MV-4-11 (cell line): ENCODE results near the gene TNFRSF4.
"Not testable (repeated sequence)": the region's sequence is repeated elsewhere in the genome, so short reads cannot be mapped to it uniquely, and the experiment has no call there.

Experiments used
- DNase-seq: peaks from one replicate; lab custom pipeline; 2025; lab: John Stamatoyannopoulos, UW

TNFRSF4 gene

GRCh38 chr1:1202831-1203560 lies 11.0 kb downstream of the TNFRSF4 start:
- no peak for DNase-seq

- DNase-seq = no peak
Measured at GRCh38 chr1:1200876-1201810, 12.8 kb downstream of the TNFRSF4 start.

GRCh38 chr1:1199961-1200875 lies 13.7 kb downstream of the TNFRSF4 start:
- no peak for DNase-seq

GRCh38 chr1:1199141-1199960 lies 14.6 kb downstream of the TNFRSF4 start:
- DNase-seq = no peak

- DNase-seq = no peak
Measured at GRCh38 chr1:1198423-1199140, 15.4 kb downstream of the TNFRSF4 start.

GRCh38 chr1:1197551-1198422 lies 16.2 kb downstream of the TNFRSF4 start:
- no peak for DNase-seq

- no peak for DNase-seq
Measured at GRCh38 chr1:1197188-1197500, 16.8 kb downstream of the TNFRSF4 start.

GRCh38 chr1:1196431-1197187 lies 17.3 kb downstream of the TNFRSF4 start:
- DNase-seq = no peak

- DNase-seq = not testable (repeated sequence)
Measured at GRCh38 chr1:1195726-1196125, 18.2 kb downstream of the TNFRSF4 start.

- peak; percentile 10 for DNase-seq
Measured at GRCh38 chr1:1194723-1195122, 19.2 kb downstream of the TNFRSF4 start.

GRCh38 chr1:1191734-1192133 lies 22.2 kb downstream of the TNFRSF4 start:
- DNase-seq = no peak

- peak; percentile 67 for DNase-seq
Measured at GRCh38 chr1:1189111-1189510, 24.8 kb downstream of the TNFRSF4 start.

GRCh38 chr1:1187938-1188337 lies 26.0 kb downstream of the TNFRSF4 start:
- no peak for DNase-seq

GRCh38 chr1:1185101-1185765 lies 28.7 kb downstream of the TNFRSF4 start:
- DNase-seq = no peak

- DNase-seq = no peak
Measured at GRCh38 chr1:1183833-1184775, 29.8 kb downstream of the TNFRSF4 start.

GRCh38 chr1:1183221-1183747 lies 30.7 kb downstream of the TNFRSF4 start:
- DNase-seq = no peak
